HK-2 (cell line): ENCODE measurements around the gene SP8.

Experiments
- DNase-seq: peaks from one replicate; pipeline ENCODE4 v3.0.0-alpha.2; 2018; ENCODE audit not compliant: unreplicated experiment

The SP8 gene

DNA sequence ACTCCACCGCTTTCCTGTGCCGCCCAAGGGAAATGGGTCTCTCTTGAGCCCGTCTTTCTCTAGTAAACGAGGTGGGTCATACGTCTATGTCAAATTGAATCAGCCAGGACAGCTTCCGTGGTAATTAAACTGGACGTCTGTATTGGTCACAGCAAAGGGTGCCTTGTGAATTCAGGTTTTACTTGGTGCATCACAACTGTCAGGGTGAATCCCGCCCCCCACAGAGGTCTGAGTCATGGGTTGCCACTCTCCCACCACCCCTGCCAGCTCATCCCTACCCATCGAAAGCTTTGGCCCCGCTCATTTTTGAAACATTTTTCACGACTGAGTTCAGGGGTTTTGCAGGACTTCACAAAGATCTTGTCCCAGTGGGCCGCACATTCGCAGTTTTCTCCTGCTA is 8.0 kb upstream of the SP8 start:
- DNase-seq: no peak

DNA sequence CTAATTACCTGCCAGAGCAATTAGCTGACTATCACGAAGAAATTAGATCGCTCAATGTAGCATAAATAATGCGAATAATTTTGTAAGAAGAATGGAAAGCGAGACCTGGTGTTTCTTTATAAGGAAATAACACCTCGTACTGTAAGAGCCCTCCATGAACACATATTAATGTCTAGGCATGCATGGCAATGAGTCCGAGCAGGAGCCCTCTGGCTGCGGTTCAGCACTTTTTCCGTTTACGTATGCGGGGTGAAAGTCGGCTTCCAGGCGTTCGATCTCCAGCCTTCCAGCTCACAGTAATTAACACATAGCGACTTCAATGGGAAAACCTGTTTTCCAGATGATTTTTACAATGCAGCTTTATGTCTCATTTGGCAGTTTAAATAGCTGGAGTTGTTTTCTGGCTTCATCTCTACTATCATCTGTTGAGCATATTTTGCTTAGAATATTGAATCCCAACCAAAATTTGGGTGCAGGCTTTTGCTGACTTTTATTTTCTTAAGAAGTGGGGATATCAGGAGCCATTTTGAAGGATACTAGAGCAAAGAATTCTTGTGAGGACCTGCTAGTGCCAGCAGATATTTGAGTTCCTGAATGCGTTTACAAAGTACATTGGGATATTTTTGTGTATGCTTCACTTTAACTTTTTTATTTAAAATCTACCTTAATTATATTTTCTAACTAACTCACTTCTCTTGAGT is 7.2 kb upstream of the SP8 start:
- DNase-seq: no peak

DNA sequence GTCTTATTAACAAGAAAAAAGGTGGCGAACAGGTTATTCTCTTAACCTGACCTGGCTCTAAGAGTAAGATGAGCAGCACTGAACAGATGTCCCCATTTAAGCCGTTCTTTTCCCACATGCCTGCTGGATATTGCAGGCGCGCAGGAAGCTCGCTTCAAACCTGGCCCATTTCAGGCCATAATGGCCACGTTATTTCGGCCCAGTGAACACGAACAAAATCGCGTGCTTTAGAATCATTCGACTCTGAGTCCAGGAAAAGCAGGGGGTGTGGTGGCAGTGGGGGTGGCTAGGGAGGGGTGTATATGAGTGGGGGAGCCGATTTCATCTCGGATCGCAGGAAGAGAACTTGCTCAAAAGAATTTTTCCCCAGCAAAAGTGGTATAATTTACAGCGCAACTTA is 6.6 kb upstream of the SP8 start:
- DNase-seq: no peak

DNA sequence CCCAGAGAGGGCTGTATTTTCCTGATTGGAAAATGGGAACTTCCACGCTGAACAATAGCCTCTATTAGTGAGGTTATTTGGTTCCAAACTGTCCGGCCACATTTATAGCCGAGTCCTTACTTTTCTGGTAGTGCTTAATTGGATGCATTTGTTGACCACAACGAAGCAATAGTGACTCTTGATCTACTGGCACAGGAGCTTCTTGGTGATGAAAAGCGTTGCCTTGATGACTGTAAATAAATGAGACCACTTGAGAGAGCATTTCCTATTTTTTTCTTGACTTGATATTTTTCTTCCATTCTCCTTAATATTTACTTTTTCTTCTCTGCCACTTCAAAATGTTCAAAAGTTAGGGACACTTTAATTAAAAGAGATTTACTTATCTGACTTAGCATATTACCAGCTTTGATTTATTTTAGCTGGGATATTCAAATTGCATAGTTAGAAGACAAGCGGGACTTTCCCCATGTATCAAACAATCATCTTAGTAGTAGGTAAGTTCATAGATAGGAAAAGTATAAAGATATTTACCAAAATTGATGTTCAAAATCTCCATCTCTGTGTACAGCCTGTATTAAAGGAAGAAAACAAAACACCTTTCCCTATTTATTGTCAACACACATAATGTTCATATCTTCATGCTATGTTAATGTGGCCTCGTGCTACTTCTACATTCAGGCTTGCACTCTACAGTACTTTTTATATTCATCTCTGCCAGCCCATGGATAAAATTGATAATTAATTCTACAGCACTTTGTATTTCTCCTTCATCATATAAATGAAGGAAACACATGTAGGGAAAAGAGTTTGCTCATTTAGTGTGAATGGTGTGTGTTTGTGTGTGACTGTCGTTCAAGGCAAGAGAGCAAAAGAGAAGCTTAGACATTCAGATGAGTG is 5.1 kb upstream of the SP8 start:
- DNase-seq: no peak

DNA sequence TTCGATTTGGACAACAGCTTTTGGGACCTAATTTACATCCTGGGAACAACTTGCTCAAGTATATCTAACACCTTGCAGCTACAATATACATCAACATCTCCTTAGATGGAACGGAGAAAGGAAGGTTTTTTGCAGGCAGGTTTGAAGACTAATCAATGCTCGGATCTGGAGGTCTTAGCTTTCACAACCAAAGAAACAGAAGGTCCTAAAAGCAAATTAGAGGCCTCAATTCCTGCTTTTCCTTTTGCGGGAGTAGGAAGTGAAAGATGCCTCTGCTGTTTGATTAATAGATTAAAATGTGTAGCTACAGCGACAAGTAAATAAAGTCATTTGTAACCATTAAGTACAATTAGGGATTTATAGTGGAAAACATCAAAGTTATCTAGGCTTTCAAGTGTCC is 3.7 kb upstream of the SP8 start:
- no peak for DNase-seq

DNA sequence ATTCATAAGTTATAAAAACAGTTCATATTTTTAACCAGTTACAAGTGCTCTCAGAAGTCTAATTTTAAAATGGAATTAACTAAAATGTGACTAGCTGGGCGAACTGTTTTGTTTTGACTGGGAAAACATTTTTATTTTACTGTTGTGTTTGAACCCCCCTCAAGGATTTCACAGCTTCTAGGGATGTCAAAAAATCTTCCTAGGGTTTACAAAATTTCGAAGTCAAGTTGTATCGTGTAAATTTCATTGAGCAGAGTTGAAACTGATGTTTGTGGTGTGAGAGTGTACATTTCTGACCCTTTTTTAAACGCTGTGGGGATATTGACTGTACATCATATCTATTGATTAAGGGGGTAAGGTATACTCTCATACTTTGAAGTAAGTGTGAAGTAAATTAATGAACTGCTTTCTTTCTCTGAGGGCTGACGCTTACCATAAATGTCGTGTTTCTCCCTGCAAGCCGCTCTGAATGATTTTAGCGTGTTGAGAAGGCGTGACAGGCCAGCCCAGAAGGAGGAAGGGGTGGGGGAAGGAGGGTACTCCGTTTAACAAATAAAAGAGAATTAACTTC is 1.8 kb upstream of the SP8 start:
- DNase-seq: no peak

DNA sequence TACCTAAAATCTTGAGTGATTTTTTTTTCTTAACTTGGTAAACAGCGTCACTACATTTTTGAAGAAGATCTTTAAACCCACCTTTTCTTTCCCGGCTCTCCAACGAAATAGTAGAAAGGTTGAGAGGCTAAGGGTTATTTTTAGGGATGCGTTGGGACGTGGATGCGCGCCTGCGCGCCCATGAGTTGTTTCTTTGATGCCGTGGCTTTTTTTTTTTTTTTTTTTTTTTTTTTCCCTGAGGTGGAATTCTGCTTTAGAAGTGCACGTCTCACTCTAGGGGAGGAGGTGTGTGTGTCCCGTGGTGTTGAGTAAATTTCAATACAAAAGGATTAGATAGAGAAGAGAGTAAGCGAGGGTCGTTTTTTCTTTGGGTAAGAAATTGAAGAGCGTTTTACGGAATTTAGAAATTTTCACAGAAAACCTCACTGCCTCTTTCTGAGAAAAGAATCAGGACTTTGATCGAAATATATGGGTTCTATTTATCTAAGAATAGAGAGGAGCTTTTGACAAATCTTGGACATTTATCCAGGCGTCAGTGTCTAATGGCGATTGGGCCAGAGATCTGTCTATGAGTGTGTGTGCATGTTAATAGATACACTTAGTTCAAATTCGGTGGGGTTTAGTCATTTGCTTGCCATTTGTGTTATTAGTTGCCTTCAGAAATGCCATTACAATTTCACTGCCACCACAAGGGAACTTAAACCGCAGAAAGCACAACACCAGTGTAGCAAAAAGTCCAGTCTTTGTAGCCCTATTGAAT is 1.2 kb upstream of the SP8 start:
- DNase-seq: no peak

DNA sequence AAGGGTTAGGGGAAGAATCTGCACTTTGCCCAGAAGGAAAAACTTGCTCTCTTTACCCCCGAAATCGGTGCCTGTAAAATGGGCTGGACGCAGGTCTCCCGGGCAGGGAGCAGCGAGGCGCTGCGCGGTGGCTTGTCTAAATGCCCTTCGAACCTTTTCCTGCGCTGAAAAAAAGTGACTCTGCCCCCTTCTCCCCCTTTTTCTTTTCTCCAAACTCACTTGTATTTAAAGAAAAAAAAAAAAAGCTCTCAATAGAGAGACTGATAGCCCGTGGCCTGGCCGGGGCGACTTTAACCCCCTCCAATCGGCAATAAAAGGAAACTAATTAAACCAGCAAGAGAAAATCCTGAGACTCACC is 286 bp downstream of the SP8 start:
- no peak for DNase-seq

DNA sequence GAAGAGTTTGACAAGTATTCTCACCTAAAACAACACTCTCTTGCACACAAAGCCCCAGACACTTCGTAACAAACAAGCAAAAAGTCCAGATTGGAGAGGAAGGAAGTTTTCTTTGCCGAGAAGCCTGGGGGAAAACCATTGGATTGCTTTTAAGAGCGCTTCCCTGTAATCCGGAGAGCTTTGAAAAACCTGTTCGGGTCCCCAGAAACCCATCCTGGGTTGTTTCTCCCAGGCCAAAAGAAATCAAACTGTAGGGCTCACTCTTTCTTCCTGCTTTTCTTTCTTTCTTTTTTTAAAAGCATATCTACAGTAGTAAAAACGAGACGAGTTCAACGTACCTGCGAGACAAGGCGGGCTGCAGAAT is 655 bp downstream of the SP8 start:
- no peak for DNase-seq

DNA sequence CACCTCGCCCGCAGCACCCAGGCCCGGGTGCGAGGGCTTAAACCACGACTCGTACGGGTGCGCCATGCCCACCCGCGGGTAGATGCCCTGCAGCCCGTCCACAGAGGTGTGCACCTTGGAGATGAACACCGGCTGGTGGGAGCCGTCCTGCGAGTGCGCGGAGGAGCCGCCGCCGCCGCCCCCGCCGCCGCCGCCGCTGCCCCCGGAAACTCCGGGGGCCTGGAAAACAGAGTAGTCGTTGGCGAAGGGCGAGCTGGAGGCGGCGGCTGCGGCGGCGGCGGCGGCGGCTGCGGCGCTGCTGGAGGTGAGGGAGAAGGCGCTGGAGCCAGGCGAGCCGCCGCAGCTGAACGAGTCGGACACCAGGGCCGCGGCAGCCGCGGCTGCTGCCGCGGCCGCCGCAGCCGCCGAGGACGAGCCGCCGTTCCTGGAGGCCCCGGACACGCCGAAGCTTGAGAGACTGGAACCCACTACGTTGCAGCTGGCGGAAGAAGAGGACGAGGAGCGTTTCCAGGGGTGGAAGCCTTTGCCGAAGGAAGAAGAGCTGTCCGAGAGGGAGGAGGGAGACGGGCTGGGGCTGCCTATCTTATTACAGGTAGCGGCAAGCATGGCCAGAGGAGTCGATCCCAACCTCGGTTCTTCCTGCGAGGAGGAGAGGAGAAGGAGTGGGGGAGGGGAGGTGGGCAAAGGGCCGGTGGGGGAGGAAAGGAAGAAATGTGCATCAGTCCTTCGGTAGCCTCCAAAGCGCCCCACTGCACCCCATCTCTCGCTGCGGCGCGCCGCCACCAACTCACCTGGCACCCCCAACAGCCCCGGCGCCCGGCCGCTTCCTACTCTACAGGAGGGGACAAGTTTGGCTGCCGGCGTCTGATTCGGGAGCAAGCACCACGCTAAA is 1.3 kb downstream of the SP8 start:
- no peak for DNase-seq

DNA sequence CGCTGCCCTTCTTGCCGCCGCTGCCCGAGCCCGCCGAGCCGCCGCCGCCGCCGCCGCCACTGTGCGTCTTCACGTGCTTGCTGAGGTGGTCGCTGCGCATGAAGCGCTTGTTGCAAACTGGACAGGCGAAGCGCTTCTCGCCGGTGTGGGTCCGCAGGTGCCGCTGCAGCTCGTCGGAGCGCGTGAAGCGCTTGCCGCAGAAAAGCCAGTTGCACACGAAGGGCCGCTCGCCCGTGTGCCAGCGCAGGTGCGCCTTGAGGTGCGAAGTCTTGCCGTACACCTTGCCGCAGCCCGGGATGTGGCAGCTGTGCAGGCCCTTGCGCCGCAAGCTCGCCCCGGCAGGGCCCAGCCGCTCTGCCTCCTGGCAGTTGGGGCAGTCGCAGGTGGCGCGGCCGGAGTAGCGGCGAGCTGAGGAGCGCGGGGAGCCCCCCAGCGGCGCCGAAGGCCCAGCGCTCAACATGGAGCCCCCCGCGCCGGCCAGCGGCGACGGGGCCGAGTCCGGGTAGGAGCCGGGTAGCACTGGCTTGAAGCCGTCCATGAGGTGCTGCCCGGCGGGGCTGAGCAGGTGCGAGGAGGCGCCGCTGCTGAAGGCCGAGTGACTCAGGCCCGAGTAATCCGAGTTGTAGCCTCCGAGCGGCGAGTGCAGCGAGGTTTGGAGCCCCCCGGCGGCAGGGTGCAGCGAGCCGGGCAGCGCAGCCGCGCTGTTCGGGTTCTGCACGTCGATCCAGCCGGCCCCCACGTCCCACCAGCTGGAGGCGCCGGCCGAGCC is 2.1 kb downstream of the SP8 start:
- DNase-seq: peak; percentile 65

DNA sequence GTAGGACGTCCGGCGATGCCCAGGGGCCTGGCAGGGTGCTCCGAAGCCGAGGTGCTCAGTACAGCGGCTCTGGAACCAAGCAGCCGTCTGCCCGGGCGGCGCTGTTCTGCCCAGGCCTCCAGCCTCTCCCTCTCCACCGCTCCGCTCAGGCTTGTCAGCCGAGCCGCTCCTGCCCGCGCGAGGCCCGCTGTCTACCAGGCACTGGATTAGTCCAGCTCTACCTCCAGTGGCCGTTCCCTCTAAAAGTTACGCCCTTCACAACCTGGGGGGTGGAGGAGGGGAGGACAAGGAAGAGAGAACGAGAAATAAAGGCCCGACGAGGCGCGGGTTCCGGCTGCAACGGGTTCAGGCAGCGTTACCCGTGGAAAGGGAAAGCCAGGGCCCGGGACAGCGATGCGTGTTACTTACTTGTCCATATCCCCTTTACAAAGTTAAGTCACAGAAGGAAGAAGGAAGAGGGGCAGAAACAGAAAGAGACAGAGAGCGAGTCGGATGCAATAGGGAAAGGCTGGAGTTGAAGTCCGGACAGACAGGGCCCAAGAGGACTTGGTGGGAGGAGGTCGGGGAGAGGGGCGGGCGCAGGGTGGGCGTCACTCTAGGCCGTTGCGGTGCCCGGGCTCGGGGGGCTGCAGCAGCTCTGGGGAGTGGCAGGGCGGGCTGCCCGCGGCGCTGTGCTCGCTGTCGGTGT is 2.8 kb downstream of the SP8 start:
- DNase-seq: no peak

DNA sequence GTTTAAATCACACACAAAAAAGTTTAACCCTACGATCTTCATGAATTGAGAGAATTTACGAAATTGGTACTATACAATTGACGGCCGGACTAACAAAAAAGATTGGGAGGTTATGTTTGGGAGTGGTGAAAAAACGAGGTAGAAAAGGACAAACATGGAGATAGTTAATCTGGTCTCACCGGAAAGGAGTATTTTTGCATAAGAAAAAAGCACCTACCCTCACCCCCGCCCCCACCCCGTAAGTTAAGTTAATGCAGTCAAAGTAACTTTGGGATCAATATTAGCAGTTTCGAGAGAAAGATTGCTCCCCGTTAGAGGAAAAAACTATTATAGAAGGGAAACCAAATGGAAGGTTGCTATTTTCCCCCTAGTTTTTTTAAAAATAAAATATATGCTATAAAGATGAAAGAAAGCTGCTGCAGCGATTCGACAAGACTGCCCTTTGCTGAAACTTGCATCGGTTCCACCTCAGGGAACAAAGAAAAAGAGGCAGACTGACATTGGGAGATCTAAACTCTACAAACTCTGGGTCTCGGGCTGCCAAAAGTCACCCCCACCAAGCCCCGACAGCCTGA is 3.5 kb downstream of the SP8 start:
- no peak for DNase-seq

DNA sequence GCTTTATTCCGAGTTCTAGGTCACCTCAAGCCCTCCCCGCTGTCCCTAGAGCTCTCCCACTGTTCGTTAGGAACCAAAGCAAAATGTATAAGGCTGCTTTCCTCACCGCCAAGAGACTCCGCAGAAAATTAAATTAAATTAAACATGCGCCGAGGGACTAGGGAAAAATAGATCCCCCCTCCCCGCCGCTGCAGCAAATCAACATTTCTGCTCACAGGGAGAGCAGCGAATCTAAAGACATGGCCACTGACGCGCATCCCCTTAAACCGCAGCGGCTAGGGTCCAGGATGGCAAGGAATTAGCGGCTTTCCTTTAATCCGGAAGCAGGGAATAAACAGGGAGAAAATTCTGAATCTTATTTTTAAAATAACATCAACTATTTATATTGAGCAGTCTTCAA is 7.6 kb downstream of the SP8 start:
- DNase-seq: no peak

DNA sequence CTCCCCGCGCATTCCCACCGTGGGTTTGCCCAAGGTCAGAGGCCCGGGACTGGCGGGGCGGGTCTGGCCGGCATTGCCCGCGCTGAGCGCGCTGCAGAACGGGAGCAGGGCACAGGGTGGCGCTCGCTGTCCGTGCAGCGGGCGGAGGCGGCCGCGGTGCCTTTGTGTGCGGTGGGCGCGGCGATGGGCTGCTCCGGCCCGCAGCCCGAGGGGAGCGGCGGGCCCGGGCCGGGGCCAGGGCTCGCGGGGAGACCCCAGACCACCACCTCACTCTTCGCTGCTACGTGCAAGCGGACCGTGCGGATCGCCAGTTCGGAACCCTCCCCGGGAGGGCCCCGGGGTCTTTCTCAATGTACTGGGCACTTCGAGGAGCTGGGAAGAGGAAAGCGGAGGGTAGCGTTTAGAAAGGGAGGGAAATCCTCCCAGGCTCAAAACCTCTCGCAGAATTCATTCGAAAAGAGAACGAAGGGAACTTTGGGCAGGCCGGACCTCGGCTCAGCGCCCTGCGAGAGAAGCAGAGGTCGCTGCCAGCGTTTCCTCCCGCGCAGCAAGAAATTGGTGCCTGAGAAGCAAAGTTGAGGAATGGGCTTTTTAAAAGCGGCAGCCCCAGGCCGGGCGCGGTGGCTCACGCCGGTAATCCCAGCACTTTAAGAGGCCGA is 8.5 kb downstream of the SP8 start:
- DNase-seq: peak; percentile 65

DNA sequence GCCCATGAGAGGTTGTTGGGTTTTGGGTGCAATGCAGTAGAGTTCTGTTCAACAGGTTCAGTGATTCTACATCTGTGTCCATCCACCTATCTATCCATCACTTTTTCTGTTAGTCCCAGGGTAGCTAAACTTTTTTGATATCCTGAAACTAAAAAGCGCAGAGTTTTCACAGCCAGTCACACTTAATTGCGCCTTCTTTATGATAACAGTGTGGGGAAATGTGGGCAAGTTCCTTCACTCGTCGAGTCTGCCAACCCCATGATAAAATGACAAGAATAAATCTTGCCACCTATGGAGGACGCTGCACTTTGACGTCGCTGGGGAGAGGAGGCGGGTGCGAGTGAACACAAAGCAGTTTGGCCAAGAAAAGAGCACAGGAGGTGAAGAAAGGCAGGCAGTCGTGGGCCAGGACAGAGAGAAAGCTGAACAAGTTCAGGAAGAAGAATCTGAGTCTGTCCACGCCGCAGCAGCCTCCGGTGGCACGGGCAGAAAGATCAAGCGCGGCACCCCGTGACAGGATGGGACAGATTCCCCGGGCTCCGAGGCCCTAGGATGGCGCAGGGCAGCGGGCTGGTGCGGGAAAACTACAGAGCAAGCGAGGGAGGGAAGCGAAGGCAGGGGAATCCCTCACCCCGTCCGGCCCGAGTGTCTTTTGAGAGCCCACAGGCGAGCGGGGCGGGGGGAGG is 9.2 kb downstream of the SP8 start:
- no peak for DNase-seq

DNA sequence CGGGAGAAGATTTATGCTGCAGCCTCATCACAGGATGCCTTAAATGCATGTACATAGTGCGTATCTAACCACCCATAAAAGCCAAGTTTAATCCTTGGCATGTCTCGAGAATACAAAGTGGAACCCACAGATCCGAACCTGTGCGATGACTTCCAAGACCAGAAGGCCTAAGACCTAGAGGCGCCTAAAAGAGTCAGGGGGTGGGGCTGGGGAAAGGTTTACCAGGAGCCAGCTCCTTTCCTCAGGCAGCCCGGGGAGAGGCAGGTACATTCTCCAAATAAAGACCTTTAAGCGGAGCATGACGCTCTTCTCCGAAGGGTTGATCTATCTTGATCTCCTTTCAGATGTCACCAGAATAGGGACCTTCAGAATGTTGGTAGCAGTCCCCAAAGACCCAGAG is 9.7 kb downstream of the SP8 start:
- DNase-seq: no peak

DNA sequence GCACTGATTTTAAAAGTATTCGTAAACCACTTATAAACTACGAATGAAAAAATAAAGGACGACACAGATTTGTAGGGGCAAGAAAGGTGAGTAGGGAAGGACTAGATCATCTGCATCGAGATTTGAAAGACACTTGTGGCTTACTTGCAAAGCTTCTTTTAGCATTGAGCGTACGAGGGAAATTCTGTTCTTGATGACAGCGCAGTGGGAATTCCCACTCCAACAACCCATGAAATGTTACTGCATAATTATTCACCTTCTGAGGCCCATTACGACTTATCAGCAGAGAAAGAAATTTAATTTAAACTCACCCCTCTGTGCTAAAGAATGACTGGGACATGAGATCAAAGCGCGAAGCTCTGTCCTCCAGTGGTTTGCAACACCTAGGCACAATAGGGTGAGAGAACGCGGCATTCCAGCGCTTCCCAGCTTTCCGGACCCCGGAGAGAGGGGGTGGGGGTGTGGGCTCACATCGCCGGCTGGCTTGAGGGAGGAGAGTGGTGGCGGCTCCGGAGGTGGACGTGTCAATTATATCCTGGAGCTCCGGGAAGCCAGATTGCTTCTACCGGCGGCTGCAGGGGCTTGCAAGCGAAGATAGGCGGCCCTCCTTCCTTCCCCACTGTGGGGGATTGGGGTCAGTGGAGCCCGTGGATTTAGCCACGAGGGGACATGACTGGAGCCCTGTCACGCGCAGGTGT is 10.3 kb downstream of the SP8 start:
- no peak for DNase-seq
